Stimulated activated CD8-positive, alpha-beta memory T cell treated with anti-CD3 and anti-CD28 coated beads, Interleukin-4, amount 100 ng/mL, for 1 hour (primary cell): ENCODE measurements around the gene PRSS57.

Source experiments
- DNase-seq, 2 donors: peaks; one replicate each; pipeline ENCODE4 v3.0.0-alpha.2; 2020; ENCODE audit warnings: low read depth in 2 of 2, low spot score in 1 of 2

The PRSS57 gene

DNA sequence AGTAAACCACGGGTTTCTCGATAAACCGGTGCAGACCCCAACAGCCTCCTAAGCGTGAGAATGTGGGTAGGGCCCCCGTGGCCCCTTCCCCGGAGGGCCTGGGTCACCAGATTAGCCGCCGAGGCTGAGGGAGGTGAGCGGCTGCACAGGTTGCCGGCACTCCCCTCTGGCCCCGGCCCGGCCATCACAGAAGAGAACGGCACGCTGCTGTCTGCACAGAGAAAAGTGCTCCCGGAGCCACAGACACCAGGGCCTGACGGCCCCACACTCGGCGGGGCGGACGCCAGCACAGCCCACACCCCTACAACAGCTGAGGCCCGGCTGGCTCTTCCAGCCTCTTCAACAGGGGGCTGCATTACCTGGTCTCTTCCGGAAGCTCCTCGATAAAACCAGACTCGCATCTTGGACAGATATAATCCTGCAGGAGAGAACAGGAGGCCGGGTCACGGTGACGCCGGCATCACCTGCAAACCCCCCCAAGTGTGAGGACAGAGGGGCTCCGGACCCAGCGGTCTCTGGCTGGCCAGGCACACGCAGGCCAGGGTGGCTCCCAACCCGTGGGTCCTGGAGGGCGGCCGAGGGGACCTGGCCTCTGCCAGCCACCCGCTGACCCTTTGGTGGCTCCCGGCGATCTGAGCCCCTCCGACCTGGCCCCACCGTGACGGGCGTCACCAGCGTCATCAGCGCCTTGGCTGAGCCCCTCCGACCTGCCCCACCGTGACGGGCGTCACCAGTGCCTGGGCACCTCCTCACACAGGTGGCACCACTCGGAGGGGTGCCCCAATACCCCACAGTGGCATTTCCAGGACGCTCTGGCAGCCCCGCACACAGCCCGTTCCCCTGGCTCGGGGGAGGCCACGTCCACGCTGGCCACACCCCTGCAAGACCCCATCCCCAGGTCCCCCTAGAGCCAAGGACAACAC lies 42.5 kb downstream of the PRSS57 start:
- no peak for DNase-seq

DNA sequence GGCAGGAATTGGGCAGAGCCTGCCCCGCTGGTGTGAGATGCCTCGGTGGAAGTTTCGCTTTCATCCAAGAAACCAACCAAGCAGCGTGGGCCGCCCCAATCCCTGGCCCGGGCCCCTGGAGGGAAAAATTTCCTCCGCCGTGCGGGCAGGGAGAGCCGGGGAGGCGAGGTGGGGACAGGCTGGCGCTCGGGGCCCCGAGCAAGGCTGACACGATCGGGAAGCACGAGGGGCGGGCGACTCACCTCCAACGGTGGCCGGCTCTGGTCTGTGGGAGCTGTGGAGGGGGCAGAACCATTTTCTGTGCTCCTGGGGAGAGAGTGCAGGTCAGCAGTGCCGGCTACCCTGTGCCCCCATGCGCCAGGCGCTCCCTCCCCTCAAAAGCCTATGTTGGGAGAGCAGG lies 43.3 kb downstream of the PRSS57 start:
- no peak for DNase-seq

DNA sequence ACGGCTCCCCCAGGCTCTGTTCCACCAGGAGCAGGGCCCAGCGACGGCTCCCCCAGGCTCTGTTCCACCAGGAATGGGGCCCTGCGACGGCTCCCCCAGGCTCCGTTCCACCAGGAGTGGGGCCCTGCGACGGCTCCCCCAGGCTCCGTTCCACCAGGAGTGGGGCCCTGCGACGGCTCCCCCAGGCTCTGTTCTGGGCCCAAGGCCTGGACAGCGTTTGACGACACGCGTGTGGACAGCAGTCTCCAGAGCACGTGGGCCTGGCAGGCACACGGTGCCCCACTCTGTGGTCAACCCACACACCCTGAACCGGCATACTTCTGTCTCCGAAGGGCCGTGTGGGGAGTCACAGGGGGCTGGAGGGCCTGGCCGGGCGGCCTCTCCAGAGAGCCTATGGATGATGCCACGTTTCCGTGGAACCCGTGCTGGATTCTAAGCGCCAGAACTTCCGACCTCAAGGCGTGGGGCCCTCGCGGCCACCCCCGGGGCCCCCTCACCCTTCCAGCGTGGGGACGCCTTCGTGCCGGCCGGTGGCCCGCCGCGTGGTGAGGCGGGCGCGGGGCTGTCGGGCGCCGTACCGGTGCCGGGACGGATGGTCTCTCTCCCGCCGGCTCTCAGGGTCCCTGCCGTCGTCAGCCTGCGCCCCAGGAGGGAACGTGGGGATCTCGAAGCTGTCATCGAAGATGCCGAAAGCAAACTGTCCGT lies 44.0 kb downstream of the PRSS57 start:
- no peak for DNase-seq

DNA sequence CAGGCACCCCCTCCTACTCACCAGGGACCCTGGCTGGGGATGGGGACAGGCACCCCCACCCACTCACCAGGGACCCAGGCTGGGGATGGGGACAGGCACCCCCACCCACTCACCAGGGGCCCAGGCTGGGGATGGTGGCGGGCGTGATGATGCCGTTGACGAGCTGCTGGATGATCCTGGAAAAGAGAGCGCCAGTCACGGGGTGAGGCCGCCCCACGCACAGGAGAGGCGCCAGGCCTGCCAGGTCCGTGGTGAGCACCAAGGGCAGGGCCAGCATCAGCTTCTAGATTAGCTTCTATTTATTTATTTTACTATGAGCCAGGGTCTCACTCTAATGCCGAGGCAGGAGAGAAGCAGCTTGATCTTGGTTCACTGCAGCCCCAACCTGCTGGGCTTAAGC lies 45.1 kb downstream of the PRSS57 start:
- DNase-seq: no peak

DNA sequence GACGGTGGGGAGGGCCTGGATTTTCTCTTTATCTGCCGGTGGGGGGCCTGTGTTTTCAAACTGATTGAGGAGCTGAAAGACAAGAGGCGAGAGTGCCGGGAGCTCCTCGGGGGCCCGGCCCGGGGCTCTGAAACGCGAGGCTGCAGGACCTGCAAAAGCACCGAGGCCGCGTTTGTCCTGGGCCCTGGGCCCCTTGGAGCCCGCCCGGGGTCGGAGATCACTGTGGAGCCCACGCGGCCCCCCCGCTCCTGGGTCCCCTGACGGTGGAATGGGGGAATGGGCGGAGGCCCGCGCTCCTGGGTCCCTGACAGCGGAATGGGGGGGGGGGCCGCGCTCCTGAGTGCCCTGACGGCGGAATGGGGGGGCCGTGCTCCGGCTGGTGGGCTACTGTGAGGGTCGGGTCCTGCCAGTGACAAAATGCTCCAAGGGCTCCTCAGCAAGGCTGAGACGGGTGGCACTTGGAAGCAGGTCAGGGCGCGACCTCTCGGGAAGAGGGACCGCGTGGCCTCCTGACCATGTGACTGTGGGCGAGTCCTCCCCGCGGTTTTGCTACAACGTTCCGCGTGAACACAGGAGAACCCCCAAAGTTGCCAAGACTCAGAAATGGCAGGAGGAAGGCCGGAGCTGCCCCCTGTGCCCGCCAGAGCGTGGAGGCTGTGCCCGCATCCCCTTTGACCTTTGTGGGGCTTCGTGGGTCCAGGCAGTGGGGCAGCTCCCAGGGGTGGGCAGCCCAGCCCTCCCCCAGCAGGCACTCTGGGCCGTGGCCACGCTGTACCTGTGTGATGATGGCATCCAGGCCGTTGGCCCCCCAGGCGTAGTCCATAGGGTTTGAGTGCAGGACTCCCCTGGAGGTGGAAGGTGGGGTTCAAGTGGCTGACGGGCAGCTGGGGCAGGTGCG lies 46.1 kb downstream of the PRSS57 start:
- DNase-seq: no peak

DNA sequence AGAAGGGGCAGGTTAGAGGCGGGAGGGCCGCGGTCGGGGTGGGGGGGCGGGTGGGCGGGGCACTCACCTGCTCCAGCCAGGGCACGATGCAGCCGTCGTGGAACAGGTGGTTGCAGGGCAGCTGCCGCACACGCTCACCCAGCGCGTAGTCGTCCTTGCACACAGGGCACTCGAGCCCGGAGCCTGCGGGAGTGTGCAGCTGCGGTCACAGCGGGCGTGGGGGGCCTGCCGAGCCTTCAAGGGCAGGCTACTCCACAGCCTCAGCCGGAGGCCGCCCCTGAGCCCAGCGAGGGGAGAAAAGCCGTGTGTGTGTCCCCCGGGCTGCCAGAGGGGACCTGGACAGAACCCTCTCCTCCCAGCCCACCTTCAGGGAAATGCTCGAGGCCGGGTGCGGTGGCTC lies 46.9 kb downstream of the PRSS57 start:
- no peak for DNase-seq

DNA sequence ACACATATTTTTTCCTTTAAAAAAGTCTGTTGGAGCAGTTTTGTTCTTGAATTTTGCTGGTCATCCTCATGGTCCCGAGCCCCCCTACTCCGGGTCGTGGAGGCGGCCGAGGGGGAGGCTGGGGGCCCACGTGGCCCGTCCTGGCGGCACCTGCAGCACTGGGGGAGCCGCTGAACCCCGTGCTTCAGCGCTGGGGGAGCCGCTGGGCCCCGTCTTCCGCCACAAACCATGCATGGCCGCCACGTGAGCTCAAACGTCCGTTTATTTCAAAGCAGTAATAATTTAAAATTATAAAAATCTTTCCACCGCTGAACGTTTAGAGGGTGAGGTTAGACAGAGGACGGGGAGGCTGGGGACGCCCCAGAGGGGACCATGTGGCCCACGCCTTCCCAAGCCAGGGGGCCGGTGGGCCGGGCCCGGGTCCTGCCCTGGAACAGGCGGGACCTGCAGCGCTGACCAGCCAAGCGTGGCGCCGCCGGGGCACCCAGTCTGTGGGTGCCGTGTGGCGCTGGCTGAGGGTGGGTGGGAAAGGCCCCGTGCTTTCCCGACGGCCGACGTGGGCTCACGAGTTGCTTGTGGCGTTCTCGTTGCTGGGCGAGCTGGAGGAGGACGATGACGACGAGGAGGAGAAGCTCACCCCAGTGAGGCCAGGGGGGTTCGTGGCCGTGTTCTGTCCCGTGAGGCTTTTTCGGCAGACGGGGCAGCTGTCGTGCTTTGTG lies 47.5 kb downstream of the PRSS57 start:
- DNase-seq: no peak

DNA sequence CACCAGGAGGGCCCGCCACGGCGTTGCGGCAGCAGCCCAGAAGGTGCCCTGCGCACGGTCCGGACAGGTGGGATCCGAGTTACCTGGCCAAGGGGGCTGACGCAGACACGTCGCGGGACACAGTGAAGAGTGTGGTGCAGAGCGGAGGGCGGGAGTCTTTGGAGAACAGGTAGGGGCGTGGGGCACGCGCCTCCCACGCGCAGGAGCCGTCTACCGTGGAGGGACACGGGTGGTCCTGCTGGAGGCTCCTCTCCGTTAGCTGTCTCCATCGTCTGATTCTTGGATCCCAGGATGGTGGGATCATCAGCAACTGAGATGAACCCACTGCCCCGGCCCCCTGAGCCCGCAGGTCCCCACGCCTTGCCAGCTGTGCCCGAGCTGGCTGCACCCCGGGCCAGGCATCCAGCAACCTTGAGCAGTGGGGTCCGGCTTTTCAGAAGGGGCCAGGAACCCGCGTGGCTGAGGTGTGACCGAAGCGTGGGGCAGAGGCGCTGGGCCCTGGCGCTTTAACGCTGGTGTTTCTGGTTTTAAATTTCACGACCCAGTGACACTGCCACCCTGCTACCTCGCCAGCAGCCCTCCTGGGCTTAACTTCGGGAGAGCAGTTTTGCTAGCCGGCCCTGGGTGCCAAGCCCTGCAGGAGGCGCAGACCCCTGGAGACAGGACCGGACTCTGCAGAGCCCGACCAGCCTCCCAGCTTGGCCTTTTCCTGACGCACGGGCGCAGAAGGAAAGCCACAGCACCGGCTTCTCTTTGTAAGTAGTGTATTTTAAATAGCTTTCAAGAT lies 48.3 kb downstream of the PRSS57 start:
- no peak for DNase-seq

DNA sequence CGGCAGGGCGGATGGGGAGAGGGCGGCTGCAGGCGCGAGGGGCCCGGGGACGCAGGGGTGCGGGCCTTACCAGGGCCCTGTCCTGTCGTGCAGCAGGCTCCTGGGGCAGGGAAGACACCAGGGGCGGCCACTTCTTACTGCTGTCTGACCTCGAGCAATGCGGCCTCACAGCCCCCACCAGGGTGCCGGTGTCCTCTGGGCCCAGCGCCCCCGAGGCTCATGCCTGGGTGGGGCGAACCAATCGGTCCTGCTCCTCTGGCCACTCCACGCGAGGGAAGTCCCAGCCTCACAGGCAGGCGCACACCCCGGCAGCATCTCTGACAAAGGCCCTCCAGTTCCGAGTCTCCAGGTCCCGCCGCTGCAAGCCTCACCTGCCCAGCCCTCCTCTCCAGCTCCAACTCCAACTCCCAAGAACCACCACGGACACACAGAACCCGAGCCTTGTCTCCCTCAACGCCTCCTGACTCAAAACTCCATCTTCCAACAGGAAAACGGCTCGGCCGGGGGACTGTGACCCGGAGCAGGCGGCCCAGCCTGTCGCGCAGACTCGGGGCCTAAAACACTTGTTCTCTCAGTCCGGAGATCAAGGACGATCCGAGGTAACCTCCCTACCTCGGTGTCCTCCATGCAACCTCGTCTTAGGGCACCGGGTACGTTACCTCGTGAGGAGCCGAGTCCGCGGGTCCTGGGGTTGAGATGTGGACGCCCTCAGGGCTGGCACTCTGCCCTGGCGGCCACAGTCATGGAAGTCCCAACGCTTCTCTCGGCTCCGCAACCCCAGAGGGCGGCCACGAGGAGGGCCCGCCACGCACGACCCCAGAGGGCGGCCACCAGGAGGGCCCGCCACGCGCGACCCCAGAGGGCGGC lies 49.1 kb downstream of the PRSS57 start:
- no peak for DNase-seq

DNA sequence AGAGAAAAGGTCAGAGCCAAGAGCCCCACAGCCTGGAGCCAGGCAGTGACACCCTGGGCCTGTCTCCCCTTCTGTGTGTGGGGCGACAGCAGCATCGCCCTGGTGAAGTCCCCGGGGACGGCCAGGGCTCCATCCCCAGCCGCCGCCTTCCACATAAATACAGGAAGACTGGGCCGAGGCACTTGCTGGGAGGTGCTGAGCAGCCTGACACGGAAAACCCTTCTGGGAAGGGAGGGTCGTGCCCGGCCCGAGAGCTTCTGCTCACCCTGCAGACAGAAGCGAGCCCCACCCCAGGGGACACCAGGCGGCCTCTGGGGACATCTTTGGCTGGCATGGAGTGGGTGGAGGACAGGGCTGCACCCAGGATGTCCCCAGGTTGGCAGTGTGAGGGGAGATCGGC lies 50.5 kb downstream of the PRSS57 start:
- DNase-seq: no peak

DNA sequence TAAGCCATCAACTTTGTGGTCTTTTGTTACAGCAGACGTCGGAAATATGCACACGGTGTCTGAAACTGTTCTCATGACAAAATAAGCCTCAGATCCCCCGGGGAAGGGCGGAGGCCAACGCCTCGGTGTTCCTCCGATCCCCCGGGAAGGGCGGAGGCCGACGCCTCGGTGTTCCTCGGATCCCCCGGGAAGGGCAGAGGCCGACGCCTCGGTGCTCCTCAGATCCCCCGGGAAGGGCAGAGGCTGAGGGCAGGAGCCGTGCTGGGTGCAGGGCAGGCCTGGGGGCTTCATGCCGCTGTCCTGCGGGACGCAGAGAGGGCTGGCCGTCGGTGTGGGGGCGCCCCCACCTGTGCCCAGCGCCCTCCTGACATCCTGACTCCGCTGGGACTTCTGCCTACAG lies 50.9 kb downstream of the PRSS57 start:
- DNase-seq: no peak

DNA sequence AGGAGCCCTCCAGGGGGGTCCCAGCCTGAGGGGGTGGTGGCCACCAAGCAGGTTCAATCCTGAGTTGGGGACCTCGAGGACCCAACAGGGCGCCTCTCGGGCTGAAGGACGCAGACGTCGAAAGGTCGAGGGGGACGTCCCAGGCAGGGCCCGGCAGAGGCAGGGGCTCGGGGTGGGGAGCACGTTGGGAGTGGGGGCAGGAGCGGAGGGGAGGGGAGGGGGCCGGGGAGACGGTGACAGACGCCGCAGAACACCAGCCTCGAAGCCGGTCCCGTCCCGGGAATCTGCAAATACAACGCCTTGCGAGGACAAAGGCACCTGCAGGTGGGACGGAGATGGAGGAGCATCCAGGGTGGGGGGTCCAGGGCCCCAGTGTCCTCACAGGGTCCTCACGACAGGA lies 51.5 kb downstream of the PRSS57 start:
- DNase-seq: no peak

DNA sequence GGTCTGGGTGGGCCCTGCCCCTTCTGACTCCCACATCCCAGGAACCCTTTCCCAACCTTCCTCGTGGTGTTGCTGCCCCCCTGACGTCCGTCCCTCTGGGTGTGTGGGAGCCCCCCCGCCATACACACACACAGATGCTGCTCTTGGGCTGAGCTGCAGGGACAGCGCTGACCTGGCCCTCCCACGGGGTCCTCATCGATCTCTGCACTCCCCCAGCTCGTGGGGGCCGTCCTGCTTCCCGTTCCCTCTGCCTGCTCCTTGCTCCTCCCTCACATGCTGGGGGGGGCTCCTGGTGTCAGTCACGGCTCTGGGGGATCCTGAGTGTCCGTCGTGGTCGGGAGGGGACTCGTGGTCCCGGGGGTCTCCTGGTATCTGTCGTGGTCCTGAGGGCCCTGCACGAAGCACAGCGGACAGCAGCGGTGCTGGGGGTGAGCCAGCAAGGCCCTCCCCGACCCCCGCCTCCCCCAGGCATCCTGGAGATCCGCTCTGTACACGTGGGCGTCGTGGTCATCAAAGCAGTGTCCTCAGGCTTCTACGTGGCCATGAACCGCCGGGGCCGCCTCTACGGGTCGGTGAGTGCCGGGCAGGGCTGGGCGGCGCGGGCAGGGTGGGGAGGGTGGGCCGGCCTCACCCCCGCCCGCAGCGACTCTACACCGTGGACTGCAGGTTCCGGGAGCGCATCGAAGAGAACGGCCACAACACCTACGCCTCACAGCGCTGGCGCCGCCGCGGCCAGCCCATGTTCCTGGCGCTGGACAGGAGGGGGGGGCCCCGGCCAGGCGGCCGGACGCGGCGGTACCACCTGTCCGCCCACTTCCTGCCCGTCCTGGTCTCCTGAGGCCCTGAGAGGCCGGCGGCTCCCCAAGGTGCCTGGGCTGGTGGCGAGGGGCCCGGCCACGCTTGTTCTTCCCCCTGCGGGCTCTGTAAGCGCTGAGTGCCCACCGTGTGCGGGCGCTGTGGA lies 52.2 kb downstream of the PRSS57 start:
- DNase-seq: no peak

DNA sequence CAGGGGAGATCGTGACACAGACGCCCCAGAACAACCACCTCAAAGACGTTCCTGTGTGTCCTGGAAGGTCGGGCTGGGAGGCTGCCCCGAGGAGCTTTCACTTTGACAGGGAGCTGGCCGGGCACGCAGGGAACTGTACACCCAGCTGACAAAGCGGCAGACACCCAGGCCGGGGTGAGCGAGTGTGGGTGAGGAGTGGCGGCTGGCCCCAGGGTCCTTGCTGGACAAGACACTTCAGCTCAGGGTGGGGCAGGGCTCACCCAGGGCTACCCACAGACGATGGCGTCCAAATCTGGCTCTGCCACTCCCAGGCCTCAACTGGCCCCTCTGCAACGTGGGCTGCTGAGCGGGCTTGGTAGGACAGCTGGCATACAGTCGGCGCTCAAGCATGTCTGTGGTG lies 53.5 kb downstream of the PRSS57 start:
- no peak for DNase-seq

DNA sequence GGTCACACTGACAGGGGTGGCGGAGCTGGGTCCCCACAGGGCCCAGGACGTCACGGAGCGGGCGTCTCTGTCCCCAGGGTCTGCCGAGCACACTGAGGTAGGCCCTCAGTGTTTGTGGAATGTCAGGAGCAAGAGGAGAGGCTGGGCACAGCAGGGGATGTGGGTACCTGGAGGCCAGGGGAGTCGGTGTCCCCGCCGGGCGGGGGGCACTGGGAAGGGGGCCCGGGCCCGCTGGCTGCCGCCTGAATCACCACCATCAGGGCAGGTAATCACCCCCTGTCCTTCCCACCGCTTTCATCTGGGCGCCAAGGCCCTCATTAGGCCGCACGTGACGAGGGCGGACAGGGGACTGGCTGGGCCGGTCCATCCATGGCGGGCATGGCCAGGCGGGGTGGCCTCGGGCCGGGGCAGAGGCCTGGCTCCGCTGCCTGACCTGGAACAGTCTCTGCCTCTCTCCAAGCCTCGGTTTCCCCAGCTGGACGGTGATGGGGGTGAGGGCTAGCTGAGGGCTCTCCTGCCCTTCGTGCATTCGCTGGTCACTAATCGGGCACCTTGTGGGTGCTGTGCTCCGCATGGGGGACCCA lies 54.6 kb downstream of the PRSS57 start:
- DNase-seq: no peak

DNA sequence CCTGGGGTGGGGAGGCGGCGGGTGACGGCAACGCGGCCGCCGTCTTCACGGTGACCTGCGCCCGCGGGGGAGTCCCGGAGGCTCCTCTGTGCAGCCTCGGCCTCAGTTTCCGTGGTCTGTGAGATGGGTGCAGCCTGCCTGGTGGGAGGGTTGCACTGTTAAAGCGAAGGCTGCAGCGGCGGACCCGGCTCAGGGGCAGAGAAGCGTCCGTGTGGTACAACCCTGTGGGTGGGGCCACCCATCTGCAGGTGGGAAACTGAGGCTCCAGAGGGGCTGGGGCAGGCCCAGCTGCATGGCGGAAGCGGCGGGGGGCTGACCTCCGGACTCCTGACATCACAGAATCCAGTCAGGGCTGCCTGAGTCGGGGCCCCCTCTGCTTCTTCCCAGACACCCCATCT lies 55.1 kb downstream of the PRSS57 start:
- DNase-seq: no peak

DNA sequence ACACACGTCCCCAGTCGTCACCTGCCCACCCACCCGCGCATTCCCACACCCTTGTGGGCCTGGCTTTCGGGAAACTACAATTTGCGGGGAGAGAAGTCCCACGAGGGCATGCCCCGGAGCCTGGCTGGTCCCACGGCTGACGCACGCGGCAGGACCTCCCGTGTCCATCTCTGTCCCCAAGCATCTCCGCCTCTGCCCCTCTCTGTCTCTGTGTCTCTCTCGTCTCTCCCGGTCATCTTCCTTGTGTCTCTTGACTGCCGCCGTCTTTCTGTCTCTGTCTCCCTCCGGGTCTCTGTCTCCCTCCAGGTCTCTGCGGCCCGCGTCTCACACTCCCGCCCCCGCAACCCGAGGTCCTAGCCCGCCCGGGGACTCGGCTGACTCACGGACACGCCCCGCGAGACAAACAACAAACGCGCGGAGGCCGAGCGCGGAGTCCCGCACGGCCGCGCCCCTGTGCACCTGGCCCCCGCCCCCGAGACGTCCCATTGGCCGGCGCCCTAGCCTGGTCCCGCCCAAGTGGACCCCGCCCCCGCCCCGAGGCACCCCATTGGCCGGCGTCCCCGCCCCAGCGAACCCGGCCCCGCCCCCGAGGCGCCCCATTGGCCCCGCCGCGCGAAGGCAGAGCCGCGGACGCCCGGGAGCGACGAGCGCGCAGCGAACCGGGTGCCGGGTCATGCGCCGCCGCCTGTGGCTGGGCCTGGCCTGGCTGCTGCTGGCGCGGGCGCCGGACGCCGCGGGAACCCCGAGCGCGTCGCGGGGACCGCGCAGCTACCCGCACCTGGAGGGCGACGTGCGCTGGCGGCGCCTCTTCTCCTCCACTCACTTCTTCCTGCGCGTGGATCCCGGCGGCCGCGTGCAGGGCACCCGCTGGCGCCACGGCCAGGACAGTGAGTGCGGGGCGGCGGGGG lies 55.7 kb downstream of the PRSS57 start, which contains the start of gene FGF22:
Gene FGF22 (plus strand): TSS at position 627 of the 908 bp plus-strand sequence. CDS start 47 bp downstream, at position 674.
- peak; percentile 92 to 94 for DNase-seq
